RWPE2 (cell line): ENCODE measurements around the gene TCAF1.

Experiments used
- ATAC-seq: fragments of 200-7000 bp; cut with Tn5 transposase; 3 replicates; pipeline ENCODE4 v1.9.1; 2021; ENCODE audit warnings: low read depth
- DNase-seq: peaks from one replicate; pipeline ENCODE4 v3.0.0-alpha.2; 2020; ENCODE audit warnings: low spot score
- H3K27ac ChIP-seq: fragments of 450-650 bp; 2 replicates; pipeline ENCODE4 v1.5.1; 2017; ENCODE audit warnings: mild to moderate bottlenecking; ENCODE audit not compliant: poor library complexity, severe bottlenecking
- H3K27me3 ChIP-seq: fragments of 250-450 bp; sonication (Bioruptor Pico); 2 replicates; pipeline ENCODE4 v1.5.1; 2021; ENCODE audit warnings: mild to moderate bottlenecking, moderate library complexity; ENCODE audit not compliant: insufficient read depth, poor library complexity, severe bottlenecking
- H3K36me3 ChIP-seq: fragments of 250-450 bp; sonication (Bioruptor Pico); 2 replicates; pipeline ENCODE4 v1.5.1; 2020; ENCODE audit warnings: low read depth, mild to moderate bottlenecking, moderate library complexity
- H3K4me1 ChIP-seq: fragments of 250-450 bp; sonication (Bioruptor Pico); 2 replicates; pipeline ENCODE4 v1.5.1; 2021; ENCODE audit warnings: mild to moderate bottlenecking, moderate library complexity; ENCODE audit not compliant: insufficient read depth, poor library complexity, severe bottlenecking
- H3K4me3 ChIP-seq: fragments of 250-450 bp; sonication (Bioruptor Pico); 2 replicates; pipeline ENCODE4 v1.5.1; 2021; ENCODE audit warnings: mild to moderate bottlenecking, moderate library complexity; ENCODE audit not compliant: severe bottlenecking
- H3K9me3 ChIP-seq: fragments of 250-450 bp; sonication (Bioruptor Pico); 2 replicates; pipeline ENCODE4 v1.5.1; 2021; ENCODE audit warnings: mild to moderate bottlenecking, moderate library complexity; ENCODE audit not compliant: severe bottlenecking
- TF ChIP-seq, protein P1 (sequence below): fragments of 450-650 bp; IDR thresholded peaks from one replicate; pipeline ENCODE4 v1.5.1; 2017; ENCODE audit warnings: mild to moderate bottlenecking, moderate library complexity; ENCODE audit not compliant: poor library complexity, severe bottlenecking

The TCAF1 gene

DNA sequence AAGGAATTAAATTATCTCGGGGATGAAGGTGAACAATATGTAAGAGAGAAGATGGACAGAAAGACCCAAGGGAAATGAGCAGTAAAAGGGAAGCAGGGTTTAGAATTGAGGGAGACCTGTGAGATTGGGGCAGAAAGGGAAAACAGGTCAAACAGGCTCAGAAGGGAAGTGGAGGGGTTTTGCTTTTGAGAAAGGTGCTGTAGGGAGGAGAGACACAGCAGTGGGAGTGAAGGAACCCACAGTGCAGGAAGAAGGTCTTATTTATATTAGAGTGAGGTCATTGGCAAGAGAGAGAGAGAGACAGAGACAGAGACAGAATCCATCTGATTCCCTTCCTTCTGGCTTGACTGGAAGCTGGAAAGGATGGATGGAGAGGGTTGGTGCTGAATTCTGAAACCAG lies 3.5 kb upstream of the TCAF1 start:
- ATAC-seq (no peak), DNase-seq (no peak)
- no peaks in the 10 kb centered on the region for H3K9me3 ChIP-seq
- H3K4me3 ChIP-seq: no peak overlapping the region
- no peaks in the 10 kb centered on the region for H3K27me3 ChIP-seq
- no peak overlapping the region for H3K27ac ChIP-seq
- peaks cover 1% of the 10 kb centered on the region for H3K4me1 ChIP-seq
- TF ChIP-seq, protein P1, sequence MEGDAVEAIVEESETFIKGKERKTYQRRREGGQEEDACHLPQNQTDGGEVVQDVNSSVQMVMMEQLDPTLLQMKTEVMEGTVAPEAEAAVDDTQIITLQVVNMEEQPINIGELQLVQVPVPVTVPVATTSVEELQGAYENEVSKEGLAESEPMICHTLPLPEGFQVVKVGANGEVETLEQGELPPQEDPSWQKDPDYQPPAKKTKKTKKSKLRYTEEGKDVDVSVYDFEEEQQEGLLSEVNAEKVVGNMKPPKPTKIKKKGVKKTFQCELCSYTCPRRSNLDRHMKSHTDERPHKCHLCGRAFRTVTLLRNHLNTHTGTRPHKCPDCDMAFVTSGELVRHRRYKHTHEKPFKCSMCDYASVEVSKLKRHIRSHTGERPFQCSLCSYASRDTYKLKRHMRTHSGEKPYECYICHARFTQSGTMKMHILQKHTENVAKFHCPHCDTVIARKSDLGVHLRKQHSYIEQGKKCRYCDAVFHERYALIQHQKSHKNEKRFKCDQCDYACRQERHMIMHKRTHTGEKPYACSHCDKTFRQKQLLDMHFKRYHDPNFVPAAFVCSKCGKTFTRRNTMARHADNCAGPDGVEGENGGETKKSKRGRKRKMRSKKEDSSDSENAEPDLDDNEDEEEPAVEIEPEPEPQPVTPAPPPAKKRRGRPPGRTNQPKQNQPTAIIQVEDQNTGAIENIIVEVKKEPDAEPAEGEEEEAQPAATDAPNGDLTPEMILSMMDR: no peak
- no peaks in the 10 kb centered on the region for H3K36me3 ChIP-seq

DNA sequence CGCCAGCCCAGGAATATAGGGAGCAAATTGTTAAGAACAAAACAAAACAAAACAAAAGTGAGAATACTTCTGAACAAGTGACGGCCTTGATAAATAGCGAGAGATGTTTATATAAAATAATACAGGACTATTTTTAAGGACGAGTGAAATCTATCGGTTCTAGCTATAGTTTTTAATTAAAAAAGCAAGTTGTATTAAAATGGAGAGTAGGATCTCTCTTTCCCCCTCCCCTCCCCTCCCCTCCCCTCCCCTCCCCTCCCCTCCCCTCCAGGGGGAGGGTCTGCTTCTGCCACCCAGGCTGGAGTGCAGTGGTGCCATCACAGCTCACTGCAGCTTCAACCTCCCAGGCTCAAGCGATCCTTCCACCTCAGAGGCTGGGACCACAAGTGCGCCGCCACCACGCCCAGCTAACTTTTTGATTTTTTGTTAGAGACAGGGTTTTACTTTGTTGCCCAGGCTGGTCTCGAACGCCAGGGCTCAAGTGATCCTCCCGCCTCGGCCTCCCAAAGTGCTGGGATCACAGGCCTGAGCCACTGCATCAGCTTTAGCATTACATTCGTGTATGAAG lies 440 bp upstream of the TCAF1 start:
- Histone ChIP-seq H3K4me1 (peaks cover 14% of the 10 kb centered on the region), H3K4me3 (peak overlapping the region; percentile 64), H3K36me3 (no peaks in the 10 kb centered on the region), H3K9me3 (no peaks in the 10 kb centered on the region), H3K27me3 (no peaks in the 10 kb centered on the region), H3K27ac (peak overlapping the region; percentile 77)
- DNase-seq: no peak
- no peak for ATAC-seq
- TF ChIP-seq, protein P1: no peak

DNA sequence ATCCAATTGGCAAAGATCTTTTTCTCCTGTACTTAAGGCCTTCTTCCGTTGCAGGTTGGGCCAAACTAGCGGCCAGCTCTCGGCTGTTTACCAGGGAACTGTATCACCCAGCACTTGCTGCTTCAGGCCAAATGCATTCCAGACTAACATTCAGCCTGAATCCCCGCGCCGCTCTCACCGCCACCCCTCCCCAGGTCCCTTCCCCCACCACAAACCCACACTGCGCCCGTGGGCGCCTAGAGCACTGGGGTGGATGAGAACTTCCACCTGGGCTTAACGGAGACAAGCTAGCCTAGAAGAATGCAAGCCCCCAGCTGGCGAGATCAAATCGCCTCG lies 676 bp downstream of the TCAF1 start:
- H3K27me3 ChIP-seq: no peaks in the 10 kb centered on the region
- TF ChIP-seq, protein P1: no peak
- H3K9me3 ChIP-seq: no peaks in the 10 kb centered on the region
- peak overlapping the region; percentile 77 for H3K27ac ChIP-seq
- H3K4me1 ChIP-seq: peaks cover 14% of the 10 kb centered on the region
- H3K36me3 ChIP-seq: no peaks in the 10 kb centered on the region
- peak overlapping the region; percentile 64 for H3K4me3 ChIP-seq
- ATAC-seq (peak; percentile 43), DNase-seq (no peak)

DNA sequence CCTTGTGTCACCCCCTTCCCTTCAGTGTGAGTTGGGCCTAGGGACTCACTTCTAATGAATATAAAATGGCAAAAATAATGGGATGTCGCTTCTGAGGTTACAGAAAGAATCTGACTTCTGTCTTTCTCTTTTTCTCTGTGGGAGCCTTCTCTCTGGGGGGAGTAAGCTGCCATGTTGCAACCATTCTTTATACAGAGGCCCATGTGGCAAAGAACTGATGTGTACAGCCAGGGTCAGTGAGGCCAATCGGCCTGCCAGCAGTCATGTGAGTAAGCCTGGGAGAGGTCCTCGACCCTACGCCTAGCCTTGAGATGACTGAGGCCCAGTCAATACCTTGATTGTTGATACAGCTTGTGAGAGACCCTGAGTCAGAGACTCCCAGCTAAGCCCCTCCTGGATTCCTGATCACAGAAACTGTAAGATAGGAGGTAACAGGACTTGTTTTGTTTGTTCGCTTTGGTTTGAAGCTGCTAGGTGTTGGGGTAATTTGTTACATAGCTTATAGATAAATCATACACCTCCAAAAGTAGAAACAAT lies 1.7 kb downstream of the TCAF1 start:
- H3K4me1 ChIP-seq: peaks cover 14% of the 10 kb centered on the region
- H3K27ac ChIP-seq: peak overlapping the region; percentile 77
- TF ChIP-seq, protein P1: no peak

DNA sequence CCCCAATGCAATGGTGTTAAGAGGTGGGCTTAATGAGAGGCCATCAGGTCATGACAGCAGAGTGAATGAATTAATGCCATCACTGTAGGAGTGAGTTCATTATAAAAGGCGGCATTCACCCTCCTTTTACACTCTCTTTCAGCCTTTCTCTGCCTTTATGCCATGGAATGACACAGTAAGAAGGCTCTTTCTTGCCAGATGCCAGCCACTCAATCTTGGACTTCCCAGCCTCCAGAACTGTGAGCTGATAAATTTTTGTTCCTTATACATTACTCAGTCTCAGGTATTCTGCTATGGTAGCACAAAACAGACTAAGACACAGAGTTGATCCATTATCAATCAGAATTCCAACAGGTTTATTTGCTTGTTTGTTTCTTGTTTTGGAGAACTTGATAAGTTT lies 3.2 kb downstream of the TCAF1 start:
- Histone ChIP-seq H3K36me3 (no peaks in the 10 kb centered on the region; the same call in 1 of the 2 replicates), H3K27ac (no peak overlapping the region), H3K9me3 (no peaks in the 10 kb centered on the region), H3K27me3 (no peaks in the 10 kb centered on the region), H3K4me3 (no peak overlapping the region), H3K4me1 (peaks cover 14% of the 10 kb centered on the region)
- ATAC-seq: no peak
- TF ChIP-seq, protein P1: no peak
- no peak for DNase-seq

More for the DNA sequence above, 1.7 kb downstream of the TCAF1 start:
- H3K4me3 ChIP-seq: peak overlapping the region; percentile 64
- no peaks in the 10 kb centered on the region for H3K27me3 ChIP-seq
- ATAC-seq (no peak; the same call in 2 of the 3 replicates), DNase-seq (no peak)
- no peaks in the 10 kb centered on the region for H3K9me3 ChIP-seq
- H3K36me3 ChIP-seq: no peaks in the 10 kb centered on the region; the same call in 1 of the 2 replicates
